IMR-90 (cell line): ENCODE results near the gene ERGIC1. TPM values are rescaled to one million over a fixed set of nuclear protein-coding genes. Genes with fewer than 3 reads are reported as not detected.
A peak's percentile ranks its signal among the peaks of the same experiment; 100 is the strongest.

Experiments
- ATAC-seq: fragments of 200-7000 bp; cut with Tn5 transposase; 2 replicates; pipeline ENCODE4 v1.9.1; 2020; ENCODE audit warnings: low read depth, mild to moderate bottlenecking, moderate library complexity
- BruUV-seq: library from RNA; stranded (reverse); fragments of 400-500 nt; replicated peaks from 2 replicates; lab custom pipeline; 2021; lab: Mats Ljungman, UMichigan
- CTCF ChIA-PET: fragments of 300-600 bp; formaldehyde crosslinking; extraction: SDS; loops from one replicate; lab custom pipeline; 2021; ENCODE audit warnings: antibody characterized with exemption; lab: Yijun Ruan, JAX
- POLR2A ChIA-PET: fragments of 300-600 bp; sonication (Branson Sonifier 250); formaldehyde crosslinking; loops from one replicate; lab custom pipeline; 2022; ENCODE audit warnings: antibody characterized with exemption; ENCODE audit not compliant: unreplicated experiment; lab: Charles Lee
- DNase-seq: peaks from one replicate; pipeline ENCODE4 v3.0.0; 2013
- H2AFZ ChIP-seq: replicated peaks from 2 replicates; pipeline ENCODE3; 2013; ENCODE audit warnings: low read length, mild to moderate bottlenecking; ENCODE audit not compliant: poor library complexity
- H2AK5ac ChIP-seq: 2 replicates; pipeline ENCODE4 v1.6.1; 2013; ENCODE audit warnings: low read depth, low read length, inconsistent platforms
- H2AK9ac ChIP-seq: replicated peaks from 2 replicates; pipeline ENCODE3; 2013; ENCODE audit warnings: mild to moderate bottlenecking, low read depth, low read length, moderate library complexity; ENCODE audit not compliant: poor library complexity
- H2BK120ac ChIP-seq: 2 replicates; pipeline ENCODE4 v1.6.1; 2013; ENCODE audit warnings: low read depth, low read length, inconsistent platforms
- H2BK15ac ChIP-seq: 3 replicates; pipeline ENCODE4 v1.6.1; 2013; ENCODE audit warnings: low read depth, low read length, inconsistent platforms
- H2BK20ac ChIP-seq: 2 replicates; pipeline ENCODE4 v1.6.1; 2013; ENCODE audit warnings: low read depth, mild to moderate bottlenecking, inconsistent platforms, low read length, moderate library complexity
- H2BK5ac ChIP-seq: 2 replicates; pipeline ENCODE4 v1.6.1; 2013; ENCODE audit warnings: mild to moderate bottlenecking, low read depth, low read length, inconsistent platforms; ENCODE audit not compliant: poor library complexity, severe bottlenecking
- H3K14ac ChIP-seq: replicated peaks from 2 replicates; pipeline ENCODE4 v1.6.1; 2013; ENCODE audit warnings: low read depth, low read length, inconsistent platforms
- H3K18ac ChIP-seq: 2 replicates; pipeline ENCODE4 v1.6.1; 2013; ENCODE audit warnings: low read depth, low read length, control low read depth
- H3K23ac ChIP-seq: 2 replicates; pipeline ENCODE4 v1.6.1; 2013; ENCODE audit warnings: low read depth, low read length, inconsistent platforms
- H3K27ac ChIP-seq: 2 replicates; pipeline ENCODE4 v1.5.1; 2013; ENCODE audit warnings: mild to moderate bottlenecking, control low read depth, low read length; ENCODE audit not compliant: insufficient read depth
- H3K27me3 ChIP-seq: 2 replicates; pipeline ENCODE4 v1.6.1; 2013; ENCODE audit warnings: low read length; ENCODE audit not compliant: control insufficient read depth, insufficient read depth
- H3K36me3 ChIP-seq: 2 replicates; pipeline ENCODE4 v1.6.1; 2013; ENCODE audit warnings: low read length, mixed read lengths; ENCODE audit not compliant: control insufficient read depth, insufficient read depth
- H3K4ac ChIP-seq: 2 replicates; pipeline ENCODE4 v1.6.1; 2013; ENCODE audit warnings: low read depth, low read length, inconsistent platforms
- H3K4me1 ChIP-seq: 2 replicates; pipeline ENCODE4 v1.6.1; 2013; ENCODE audit warnings: low read length, mixed read lengths; ENCODE audit not compliant: control insufficient read depth, insufficient read depth
- H3K4me2 ChIP-seq: 2 replicates; pipeline ENCODE4 v1.6.1; 2013; ENCODE audit warnings: low read depth, mild to moderate bottlenecking, control low read depth, low read length, moderate library complexity
- H3K4me3 ChIP-seq: 2 replicates; pipeline ENCODE4 v1.5.1; 2013; ENCODE audit warnings: low read depth, mild to moderate bottlenecking, control low read depth, low read length, moderate library complexity; ENCODE audit not compliant: insufficient read depth
- H3K56ac ChIP-seq: 2 replicates; pipeline ENCODE4 v1.6.1; 2013; ENCODE audit warnings: low read length, inconsistent platforms; ENCODE audit not compliant: insufficient read depth; ENCODE audit errors: extremely low read depth
- H3K79me1 ChIP-seq, 2 experiments: 2 replicates each; pipeline ENCODE4 v1.6.1; 2013; ENCODE audit warnings: low read length in 2 of 2, inconsistent platforms in 1 of 2, low read depth in 1 of 2
- H3K9ac ChIP-seq: 2 replicates; pipeline ENCODE4 v1.6.1; 2013; ENCODE audit warnings: low read depth, low read length, control low read depth
- H3K9me1 ChIP-seq: 2 replicates; pipeline ENCODE4 v1.6.1; 2013; ENCODE audit warnings: low read length, inconsistent platforms; ENCODE audit not compliant: insufficient read depth
- H3K9me3 ChIP-seq: 2 replicates; pipeline ENCODE4 v1.6.1; 2013; ENCODE audit warnings: low read length; ENCODE audit not compliant: control insufficient read depth, insufficient read depth
- H4K20me1 ChIP-seq: 2 replicates; pipeline ENCODE4 v1.6.1; 2013; ENCODE audit warnings: low read length, inconsistent platforms; ENCODE audit not compliant: insufficient read depth
- H4K5ac ChIP-seq: 2 replicates; pipeline ENCODE4 v1.6.1; 2013; ENCODE audit warnings: mild to moderate bottlenecking, low read depth, low read length, control low read depth
- H4K8ac ChIP-seq, 2 experiments: 2 replicates each; pipeline ENCODE4 v1.6.1; 2013; ENCODE audit warnings: low read depth in 2 of 2, low read length in 2 of 2, control low read depth in 1 of 2, inconsistent platforms in 1 of 2
- H4K91ac ChIP-seq: 2 replicates; pipeline ENCODE4 v1.6.1; 2013; ENCODE audit warnings: low read depth, low read length, inconsistent platforms; ENCODE audit not compliant: insufficient read depth
- BHLHE40 ChIP-seq: fragments of 150-350 bp; IDR thresholded peaks from 2 replicates; pipeline ENCODE4 v1.6.1; 2016; ENCODE audit warnings: mild to moderate bottlenecking, low read depth, low read length
- CEBPB ChIP-seq: IDR thresholded peaks from 2 replicates; pipeline ENCODE4 v1.6.1; 2012; ENCODE audit warnings: low read depth, low read length, improper control_type of control experiment
- MAFK ChIP-seq: IDR thresholded peaks from 2 replicates; pipeline ENCODE4 v1.6.1; 2012; ENCODE audit warnings: low read depth, low read length, improper control_type of control experiment
- POLR2A ChIP-seq: IDR thresholded peaks from 2 replicates; pipeline ENCODE4 v1.6.1; 2012; ENCODE audit warnings: mild to moderate bottlenecking, low read depth, low read length
- RAD21 ChIP-seq: IDR thresholded peaks from 2 replicates; pipeline ENCODE4 v1.6.1; 2012; ENCODE audit warnings: low read length, improper control_type of control experiment
- SMC3 ChIP-seq: fragments of 150-350 bp; IDR thresholded peaks from 2 replicates; pipeline ENCODE4 v1.6.1; 2016; ENCODE audit warnings: low read depth, mild to moderate bottlenecking, antibody characterized with exemption, low read length, moderate library complexity
- USF2 ChIP-seq: fragments of 150-350 bp; IDR thresholded peaks from 2 replicates; pipeline ENCODE4 v1.6.1; 2017; ENCODE audit warnings: mild to moderate bottlenecking, antibody characterized with exemption, low read length, low read depth
- WGBS, 2 experiments: methylation state at CpG; one replicate each; pipeline versions ENCODE4 v1.1.5 to v1.1.7; 2013; ENCODE audit warnings: missing lambda C conversion rate in 2 of 2; ENCODE audit not compliant: insufficient read length in 1 of 2; ENCODE audit errors: extremely low coverage in 2 of 2; 5-methylcytosine and 5-hydroxymethylcytosine counted together
- dilution Hi-C: fragments of 300-500 bp; cut with HindIII; formaldehyde crosslinking; loops from one replicate; pipeline ENCODE4 v1.14.3; 2018; ENCODE audit warnings: low sequenced_read_pairs; ENCODE audit not compliant: unreplicated experiment
- in situ Hi-C: fragments of 300-500 bp; cut with MboI; formaldehyde crosslinking; loops from 3 replicates; pipeline ENCODE4 v1.14.3; 2019; ENCODE audit warnings: low sequenced_read_pairs, inconsistent platforms, mixed read lengths
- intact Hi-C: fragments of 100-400 bp; cut with micrococcal nuclease; formaldehyde crosslinking; loops from 2 replicates; pipeline ENCODE4 v1.10.0; 2022
- polyA plus RNA-seq, 3 experiments: library from polyadenylated mRNA; depleted of rRNA; stranded (reverse); fragments of >200 nt; gene quantifications; 2 replicates each; pipeline ENCODE4 v1.2.3, GENCODE V29; 2012; ENCODE audit warnings: low replicate concordance in 1 of 3
- total RNA-seq: library from RNA; depleted of rRNA; stranded (reverse); fragments of >200 nt; gene quantifications from 2 replicates; pipeline ENCODE4 v1.2.3, GENCODE V29; 2012
- TF ChIP-seq, protein P1 (sequence below): fragments of 150-350 bp; IDR thresholded peaks from 2 replicates; pipeline ENCODE4 v1.6.1; 2016; ENCODE audit warnings: low read depth, mild to moderate bottlenecking, low read length, moderate library complexity, borderline replicate concordance

Gene ERGIC1
- total and polyA plus RNA-seq, 2 of the 4 experiments (the other 2 are of a cell fraction) = 134 to 192 TPM

DNA sequence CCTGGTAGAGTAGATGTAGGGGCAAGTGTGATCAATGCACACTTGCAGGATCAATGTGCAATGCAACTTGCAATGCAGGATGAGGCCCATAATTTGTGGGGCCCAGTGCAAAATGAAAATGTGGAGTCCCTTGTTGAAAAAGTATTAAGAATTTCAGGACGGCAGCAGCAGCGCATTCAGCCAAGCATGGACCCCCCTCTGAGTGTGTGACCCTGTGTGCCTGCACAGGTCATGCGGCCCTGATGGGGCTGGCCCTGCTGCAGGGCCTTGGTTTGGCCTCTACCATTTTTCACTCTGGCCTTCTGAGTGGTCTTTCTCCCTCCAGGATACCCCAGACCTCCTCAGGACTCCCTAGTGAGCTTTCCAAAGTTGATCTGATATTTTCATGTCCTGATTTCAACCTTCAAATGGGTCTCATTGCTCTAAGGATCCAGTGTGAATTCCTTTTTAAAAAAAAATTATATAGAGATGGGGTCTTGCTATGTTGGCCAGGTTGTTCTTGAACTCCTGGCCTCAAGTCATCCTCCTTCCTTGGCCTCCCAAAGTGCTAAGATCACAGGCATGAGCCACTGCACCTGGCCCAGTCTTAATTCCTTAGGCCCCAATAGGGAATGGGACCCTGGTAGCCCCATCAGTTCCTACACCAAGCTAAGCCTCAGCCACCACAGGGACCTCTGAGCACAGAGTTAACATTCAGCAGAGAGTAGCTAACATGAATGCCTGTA, 4.3 kb downstream of the ERGIC1 start (continued):
- TF ChIP-seq, protein P1, sequence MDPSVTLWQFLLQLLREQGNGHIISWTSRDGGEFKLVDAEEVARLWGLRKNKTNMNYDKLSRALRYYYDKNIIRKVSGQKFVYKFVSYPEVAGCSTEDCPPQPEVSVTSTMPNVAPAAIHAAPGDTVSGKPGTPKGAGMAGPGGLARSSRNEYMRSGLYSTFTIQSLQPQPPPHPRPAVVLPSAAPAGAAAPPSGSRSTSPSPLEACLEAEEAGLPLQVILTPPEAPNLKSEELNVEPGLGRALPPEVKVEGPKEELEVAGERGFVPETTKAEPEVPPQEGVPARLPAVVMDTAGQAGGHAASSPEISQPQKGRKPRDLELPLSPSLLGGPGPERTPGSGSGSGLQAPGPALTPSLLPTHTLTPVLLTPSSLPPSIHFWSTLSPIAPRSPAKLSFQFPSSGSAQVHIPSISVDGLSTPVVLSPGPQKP = no peak

- Histone ChIP-seq H3K23ac (no peak overlapping the region), H3K36me3 (peaks cover 31% of the 10 kb centered on the region), H3K4ac (peak overlapping the region; percentile 15; the same call in 1 of the 2 replicates), H3K27ac (no peak overlapping the region), H3K9me1 (peaks cover 30% of the 10 kb centered on the region), H3K4me2 (no peak overlapping the region), H2BK120ac (no peak overlapping the region), H2AK9ac (no peak overlapping the region), H3K27me3 (no peaks in the 10 kb centered on the region), H2BK5ac (no peak overlapping the region), H2AFZ (no peak overlapping the region), H3K9ac (no peak overlapping the region), H3K14ac (no peak overlapping the region), H4K8ac (peak overlapping the region in 1 of 2 experiments; percentile 34; a peak in 1 of 4 replicates), H4K20me1 (peaks cover 31% of the 10 kb centered on the region; the same call in 1 of the 2 replicates), H3K18ac (no peak overlapping the region), H3K79me1 (peaks cover 15 to 91% of the 10 kb centered on the region in 2 experiments; a peak in 3 of 4 replicates), H2BK15ac (no peak overlapping the region), H4K5ac (no peak overlapping the region), H3K4me3 (no peak overlapping the region), H2AK5ac (no peak overlapping the region; the same call in 1 of the 2 replicates), H2BK20ac (no peak overlapping the region), H3K4me1 (peaks cover 16% of the 10 kb centered on the region), H3K56ac (no peak overlapping the region), H3K9me3 (no peaks in the 10 kb centered on the region), H4K91ac (peak overlapping the region; percentile 27; the same call in 1 of the 2 replicates)
- dilution Hi-C loops (no loop called here), intact Hi-C loops (loop anchor here (10.0 kb wide), 1 partner anchor 125 kb away; no protein-coding TSS in a partner anchor), in situ Hi-C loops (no loop called here)
- WGBS, 2 experiments = 86% methylated on average over 1 of the region's 13 CpGs; no CpG with 5 or more reads in 1 of the 2 experiments
- BruUV-seq = no TSS peak
- ChIA-PET CTCF (no interaction called here), POLR2A (no interaction called here)
- peak; percentile 42 for ATAC-seq
- TF ChIP-seq RAD21 = no peak
- TF ChIP-seq POLR2A = no peak
- TF ChIP-seq SMC3 = no peak
- TF ChIP-seq CEBPB = no peak
- no peak for TF ChIP-seq BHLHE40
- no peak for TF ChIP-seq MAFK
- TF ChIP-seq USF2 = no peak
- no peak for DNase-seq
Observed at GRCh38 chr5:172839669-172840431, 5.8 kb downstream of the ERGIC1 start.
